ENCODE data around the gene MPEG1. TPM values are rescaled to one million over a fixed set of nuclear protein-coding genes. Genes with fewer than 3 reads are reported as not detected.

MPEG1 gene
- total RNA-seq, 2 donors from 2014 or later, result 29.8 to 32.1 TPM

GRCh38 chr11:59206635-59207034, 6.1 kb downstream of the MPEG1 start:
- no peak for DNase-seq (ENCODE audit: low spot score)
- Histone ChIP-seq H3K9me3 (no peaks in the 10 kb centered on the region), H3K27me3 (replicated peaks; ENCODE audit: insufficient read depth) (no peaks in the 10 kb centered on the region), H3K36me3 (no peaks in the 10 kb centered on the region), H3K4me1 (ENCODE audit: control insufficient read depth in 1 of 2, low read depth in 2 of 2) (peaks cover 4 to 17% of the 10 kb centered on the region in 2 donors), H3K27ac (no peak overlapping the region), H3K4me3 (no peak overlapping the region)
- TF ChIP-seq CTCF (IDR thresholded peaks at IDR 0.05), result peak; percentile 25
- no peak for ATAC-seq (ENCODE audit: insufficient number of reproducible peaks, low FRiP score, low read depth)

- no peak for TF ChIP-seq CTCF (IDR thresholded peaks at IDR 0.05)
- H3K36me3 ChIP-seq, result no peaks in the 10 kb centered on the region
- no peak for DNase-seq (ENCODE audit: low spot score)
- H3K4me3 ChIP-seq, result no peak overlapping the region
- H3K27me3 ChIP-seq (replicated peaks; ENCODE audit: insufficient read depth), result no peaks in the 10 kb centered on the region
- H3K27ac ChIP-seq, result no peak overlapping the region
- ATAC-seq (ENCODE audit: insufficient number of reproducible peaks, low FRiP score, low read depth), result no peak
- H3K4me1 ChIP-seq (ENCODE audit: control insufficient read depth in 1 of 2, low read depth in 2 of 2), result peaks cover 4 to 25% of the 10 kb centered on the region in 2 donors
- H3K9me3 ChIP-seq, result no peaks in the 10 kb centered on the region
These were observed 7.1 kb downstream of the MPEG1 start for GRCh38 chr11:59205648-59206047.

- no peak for TF ChIP-seq CTCF (IDR thresholded peaks at IDR 0.05)
- Histone ChIP-seq H3K9me3 (no peaks in the 10 kb centered on the region), H3K27ac (no peak overlapping the region), H3K4me3 (no peak overlapping the region), H3K27me3 (replicated peaks; ENCODE audit: insufficient read depth) (no peaks in the 10 kb centered on the region), H3K36me3 (no peaks in the 10 kb centered on the region), H3K4me1 (ENCODE audit: control insufficient read depth in 1 of 2, low read depth in 2 of 2) (peaks cover 4 to 34% of the 10 kb centered on the region in 2 donors)
- no peak for DNase-seq (ENCODE audit: low spot score)
- no peak for ATAC-seq (ENCODE audit: insufficient number of reproducible peaks, low FRiP score, low read depth)
These were observed 8.0 kb downstream of the MPEG1 start for GRCh38 chr11:59204746-59205145.

- Histone ChIP-seq H3K4me1 (ENCODE audit: control insufficient read depth in 1 of 2, low read depth in 2 of 2) (peaks cover 3 to 36% of the 10 kb centered on the region in 2 donors), H3K4me3 (no peak overlapping the region), H3K27me3 (replicated peaks; ENCODE audit: insufficient read depth) (no peaks in the 10 kb centered on the region), H3K36me3 (no peaks in the 10 kb centered on the region), H3K9me3 (no peaks in the 10 kb centered on the region), H3K27ac (no peak overlapping the region)
- TF ChIP-seq CTCF (IDR thresholded peaks at IDR 0.05), result no peak
- DNase-seq (ENCODE audit: low spot score), result no peak
- no peak for ATAC-seq (ENCODE audit: insufficient number of reproducible peaks, low FRiP score, low read depth)
These were observed 11.4 kb downstream of the MPEG1 start for GRCh38 chr11:59201353-59201752.

- DNase-seq (ENCODE audit: low spot score) (no peak), ATAC-seq (ENCODE audit: insufficient number of reproducible peaks, low FRiP score, low read depth) (no peak)
- Histone ChIP-seq H3K27ac (peak overlapping the region in 1 of 2 donors; percentile 16), H3K27me3 (replicated peaks; ENCODE audit: insufficient read depth) (no peaks in the 10 kb centered on the region), H3K4me3 (no peak overlapping the region), H3K4me1 (ENCODE audit: control insufficient read depth in 1 of 2, low read depth in 2 of 2) (peaks cover 3 to 36% of the 10 kb centered on the region in 2 donors), H3K9me3 (no peaks in the 10 kb centered on the region), H3K36me3 (no peaks in the 10 kb centered on the region)
- no peak for TF ChIP-seq CTCF (IDR thresholded peaks at IDR 0.05)
These were observed 12.3 kb downstream of the MPEG1 start for GRCh38 chr11:59200423-59200746.
